ENCODE results near the gene IER5L.
A peak's percentile ranks its signal among the peaks of the same experiment; 100 is the strongest.
"Not testable (repeated sequence)": the region's sequence is repeated elsewhere in the genome, so short reads cannot be mapped to it uniquely, and the experiment has no call there.

Gene IER5L

DNA sequence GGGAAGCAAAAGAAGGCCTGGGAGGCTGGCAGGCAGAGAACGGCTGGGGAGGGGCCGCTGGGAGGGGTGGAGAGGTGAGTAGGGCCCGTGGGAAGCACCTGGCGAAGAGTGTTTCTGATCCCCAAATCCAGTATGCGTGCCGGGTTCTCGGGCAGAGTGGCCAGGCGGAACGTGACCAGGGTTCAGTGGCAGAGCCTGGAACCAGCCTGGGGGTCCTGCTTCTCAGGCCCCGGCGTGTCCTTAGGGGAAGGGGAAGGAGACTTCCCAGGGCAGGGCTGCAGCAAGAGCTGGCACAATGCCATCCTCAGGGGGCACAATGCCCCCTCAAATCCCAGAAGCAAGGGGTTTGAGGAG, 25.5 kb upstream of the IER5L start:
- DNase-seq (ENCODE audit: low read depth in 2 of 2), result no peak

- DNase-seq (ENCODE audit: low read depth in 2 of 2), result peak; percentile 86 to 88
Measured at GRCh38 chr9:129202613-129203555, 24.8 kb upstream of the IER5L start.

- no peak for DNase-seq (ENCODE audit: low read depth in 2 of 2)
Measured at GRCh38 chr9:129201866-129202265, 23.8 kb upstream of the IER5L start.

DNA sequence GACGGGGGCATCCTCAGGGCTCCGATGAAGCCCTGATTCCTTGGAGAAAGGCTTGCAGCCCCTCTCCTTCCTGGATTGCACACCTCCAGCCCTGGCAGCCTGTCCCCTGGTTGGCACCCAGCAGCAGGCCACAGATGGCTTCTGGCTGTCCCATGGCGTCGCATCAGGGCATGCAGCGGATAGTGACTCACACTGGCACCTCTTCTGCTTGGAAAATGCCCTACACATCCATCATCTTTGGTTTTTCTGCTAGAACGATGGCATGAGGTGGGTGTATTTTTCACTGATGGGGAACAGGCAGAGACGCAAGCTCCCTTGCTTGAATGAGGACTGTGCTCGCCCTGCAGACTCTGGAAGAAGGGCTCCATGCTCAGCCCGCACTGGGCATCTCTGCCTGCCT, 23.2 kb upstream of the IER5L start:
- no peak for DNase-seq (ENCODE audit: low read depth in 2 of 2)

GRCh38 chr9:129200255-129200654, 22.2 kb upstream of the IER5L start:
- no peak for DNase-seq (ENCODE audit: low read depth in 2 of 2)

- no peak for DNase-seq (ENCODE audit: low read depth in 2 of 2)
Measured at GRCh38 chr9:129199044-129199435, 21.0 kb upstream of the IER5L start.

DNA sequence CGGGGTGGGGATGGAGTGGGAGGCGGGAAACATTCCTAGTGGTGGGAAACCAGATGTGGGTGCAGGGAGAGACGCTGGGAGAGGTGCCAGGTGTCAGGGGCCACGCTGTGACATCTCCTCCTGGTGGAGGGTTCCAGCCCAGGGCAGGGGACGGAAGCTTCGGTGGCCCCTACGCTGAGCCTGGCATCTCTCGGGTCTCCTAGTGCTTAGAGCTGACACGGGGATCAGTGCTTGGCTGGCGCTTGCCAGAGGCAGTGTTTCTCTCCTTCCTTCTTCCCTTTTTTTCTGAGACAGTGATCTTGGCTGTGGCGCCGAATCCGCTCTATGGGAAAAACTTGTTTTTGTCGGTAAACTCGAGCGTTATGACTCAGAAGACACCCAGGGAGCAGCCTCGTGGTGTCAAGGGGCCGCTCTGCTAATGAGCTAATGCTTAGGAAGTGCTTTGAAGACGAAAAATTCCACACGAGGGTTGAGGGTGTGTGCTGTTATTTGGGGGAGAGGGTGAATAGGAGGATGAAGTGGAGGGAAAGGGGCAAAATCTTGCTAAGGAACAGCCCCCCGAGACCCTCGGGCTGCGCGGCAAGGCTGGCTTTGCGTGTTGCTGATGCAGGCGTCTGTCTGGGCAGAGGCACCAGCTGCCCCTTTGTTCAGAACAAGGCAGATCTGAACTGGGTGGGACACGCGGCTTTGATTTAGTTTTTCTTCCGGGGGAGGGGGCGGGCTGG, 20.4 kb upstream of the IER5L start:
- no peak for DNase-seq (ENCODE audit: low read depth in 2 of 2)

DNA sequence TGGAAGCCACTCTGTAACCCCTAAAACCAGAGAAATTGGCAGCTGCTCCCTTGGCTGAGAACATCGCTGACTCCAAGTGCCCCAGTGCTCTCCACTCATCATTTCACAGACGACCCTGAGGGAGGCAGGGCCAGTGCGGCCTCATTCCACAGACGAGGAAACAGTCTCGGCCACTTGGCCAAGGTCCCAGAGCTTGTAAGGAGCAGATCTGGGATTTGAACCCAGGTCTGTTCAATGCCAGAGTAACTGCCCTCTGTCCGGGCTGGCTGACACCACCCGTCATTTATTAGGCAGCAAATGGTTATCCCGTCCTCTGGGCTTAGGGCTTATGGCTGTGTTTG, 19.9 kb upstream of the IER5L start:
- no peak for DNase-seq (ENCODE audit: low read depth in 2 of 2)

- DNase-seq (ENCODE audit: low read depth in 2 of 2), result not testable (repeated sequence)
Measured at GRCh38 chr9:129197045-129197444, 19.0 kb upstream of the IER5L start.

DNA sequence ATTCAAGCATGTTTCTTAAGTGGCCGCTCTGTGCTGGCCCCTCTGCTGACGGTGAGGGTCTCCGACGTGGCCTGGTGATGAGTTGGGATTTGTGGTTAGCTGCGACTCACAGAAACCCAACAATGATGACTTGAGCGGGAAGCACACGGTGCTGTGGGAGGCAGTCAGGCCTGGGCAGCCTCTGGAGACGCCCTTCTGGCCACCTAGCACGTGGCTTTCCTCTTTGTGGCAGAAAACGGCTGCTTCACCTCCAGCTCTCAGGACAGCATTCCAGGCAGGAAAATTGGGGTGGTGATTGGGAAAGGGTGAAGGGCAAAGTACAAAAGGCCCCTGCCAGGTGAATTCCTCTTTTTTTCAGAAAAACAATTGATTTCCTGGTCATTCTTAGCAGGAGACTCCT, 17.5 kb upstream of the IER5L start:
- no peak for DNase-seq (ENCODE audit: low read depth in 2 of 2)

DNA sequence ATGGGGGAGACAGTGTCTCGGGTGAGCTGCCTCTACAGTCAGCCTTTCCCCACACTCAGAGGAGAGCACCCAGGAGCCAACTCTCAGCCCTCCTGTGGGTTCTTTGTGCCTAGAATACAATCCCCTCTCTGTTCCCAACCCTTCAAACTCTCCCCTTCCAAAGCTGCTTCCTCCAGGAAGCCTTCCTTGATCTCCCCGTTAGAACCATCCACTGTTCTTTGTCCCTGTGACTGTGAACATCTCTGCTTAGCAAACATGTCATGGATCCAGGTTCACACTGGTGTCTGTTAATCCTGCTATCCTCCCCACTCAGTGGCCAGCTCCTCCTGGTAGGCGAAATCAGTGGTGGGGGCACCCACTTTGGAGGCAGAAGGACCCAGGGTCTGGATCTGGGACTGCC, 16.2 kb upstream of the IER5L start:
- DNase-seq (ENCODE audit: low read depth in 2 of 2), result no peak

DNA sequence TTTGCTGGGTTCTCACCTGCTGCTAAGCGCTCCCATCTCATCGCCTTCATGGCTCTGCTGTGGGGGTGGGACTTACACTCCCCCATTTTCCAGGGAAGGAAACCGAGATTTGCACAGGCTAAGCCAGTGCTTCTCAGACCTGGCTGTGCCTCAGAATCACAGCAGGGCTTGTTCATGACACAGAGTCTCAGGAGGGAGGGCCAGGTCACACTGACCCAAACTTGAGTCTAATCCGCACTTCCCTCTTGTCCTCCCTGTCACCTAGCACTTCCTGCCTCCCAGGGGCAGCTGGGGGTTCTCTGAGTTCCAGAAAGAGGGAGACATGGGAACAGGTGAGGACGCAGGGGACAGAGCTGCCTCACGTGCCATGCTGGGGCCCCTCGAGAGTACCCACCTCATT, 15.6 kb upstream of the IER5L start:
- DNase-seq (ENCODE audit: low read depth in 2 of 2), result no peak

GRCh38 chr9:129191234-129191633, 13.2 kb upstream of the IER5L start:
- no peak for DNase-seq (ENCODE audit: low read depth in 2 of 2)

GRCh38 chr9:129189971-129190370, 11.9 kb upstream of the IER5L start:
- not testable (repeated sequence) for DNase-seq (ENCODE audit: low read depth in 2 of 2)

DNA sequence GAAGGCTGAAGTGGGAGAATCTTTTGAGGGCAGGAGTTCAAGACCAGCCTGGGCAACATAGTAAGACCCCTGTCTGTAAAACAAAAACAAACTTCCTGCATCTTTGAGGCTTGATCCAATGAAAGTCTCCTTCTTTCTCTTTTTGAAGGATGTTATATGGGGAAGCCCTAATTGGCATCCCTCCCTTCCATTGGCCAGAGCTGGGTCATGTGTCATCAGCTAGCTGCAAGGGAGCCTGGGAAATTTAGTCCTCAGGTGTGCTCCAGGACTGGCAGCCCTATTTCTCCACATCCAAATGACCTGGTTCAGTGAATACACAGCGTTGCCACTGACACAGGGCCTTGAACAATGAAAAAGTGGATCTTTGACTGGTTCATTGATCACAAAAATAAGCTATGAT, 9.0 kb upstream of the IER5L start:
- no peak for DNase-seq (ENCODE audit: low read depth in 2 of 2)

- no peak for DNase-seq (ENCODE audit: low read depth in 2 of 2)
Measured at GRCh38 chr9:129185991-129186390, 7.9 kb upstream of the IER5L start.

DNA sequence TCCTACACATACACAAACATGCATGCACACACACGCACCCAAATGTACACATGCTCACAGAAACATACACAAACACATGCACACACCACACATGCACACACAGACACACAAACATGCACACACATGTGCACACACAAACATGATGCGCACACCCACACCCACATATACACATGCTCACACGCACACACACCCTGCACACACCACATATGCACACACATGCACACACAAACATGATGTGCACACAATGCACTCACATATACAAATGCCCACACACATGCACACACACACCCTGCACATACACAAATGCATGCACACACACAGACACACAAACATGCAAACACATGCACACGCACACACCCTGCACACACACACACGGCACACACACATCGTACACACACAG, 7.3 kb upstream of the IER5L start:
- no peak for DNase-seq (ENCODE audit: low read depth in 2 of 2)

- no peak for DNase-seq (ENCODE audit: low read depth in 2 of 2)
Measured at GRCh38 chr9:129184596-129185122, 6.6 kb upstream of the IER5L start.

GRCh38 chr9:129184219-129184524, 6.1 kb upstream of the IER5L start:
- DNase-seq (ENCODE audit: low read depth in 2 of 2), result no peak

DNA sequence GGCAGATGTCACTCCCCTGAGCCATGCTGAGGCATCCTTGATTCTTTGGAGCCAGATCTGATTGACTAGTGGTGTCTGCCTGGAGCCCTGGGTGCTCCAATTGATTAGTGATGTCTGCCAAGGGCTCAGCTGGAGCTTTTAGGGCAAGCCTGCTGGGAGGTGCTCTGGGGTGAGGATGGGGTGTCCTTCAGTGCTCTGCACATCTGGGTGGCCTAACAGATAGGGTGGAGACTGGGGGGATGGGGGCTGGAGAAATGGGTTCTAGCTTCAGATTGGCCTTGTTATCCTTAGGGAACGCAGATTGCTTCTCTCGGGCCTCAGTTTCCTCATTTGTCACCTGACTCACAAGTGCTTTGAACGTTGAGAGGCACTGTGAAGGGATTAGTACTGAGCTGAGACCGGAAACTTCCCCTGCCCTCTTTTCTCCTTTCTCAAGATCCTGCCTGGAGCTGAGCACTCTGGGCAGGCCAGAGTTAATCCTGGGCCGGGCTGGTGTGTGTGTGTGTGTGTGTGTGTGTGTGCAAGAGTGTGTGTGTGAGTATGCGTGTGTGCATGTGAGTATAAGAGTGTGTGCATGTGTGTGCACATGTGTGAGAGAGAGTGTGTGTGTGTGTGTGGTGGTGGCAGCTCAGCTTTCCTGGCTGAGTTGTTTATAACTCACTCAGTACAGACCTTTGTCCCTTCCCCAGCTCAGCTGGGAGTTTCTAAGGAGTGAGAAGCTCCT, 5.6 kb upstream of the IER5L start:
- no peak for DNase-seq (ENCODE audit: low read depth in 2 of 2)

DNA sequence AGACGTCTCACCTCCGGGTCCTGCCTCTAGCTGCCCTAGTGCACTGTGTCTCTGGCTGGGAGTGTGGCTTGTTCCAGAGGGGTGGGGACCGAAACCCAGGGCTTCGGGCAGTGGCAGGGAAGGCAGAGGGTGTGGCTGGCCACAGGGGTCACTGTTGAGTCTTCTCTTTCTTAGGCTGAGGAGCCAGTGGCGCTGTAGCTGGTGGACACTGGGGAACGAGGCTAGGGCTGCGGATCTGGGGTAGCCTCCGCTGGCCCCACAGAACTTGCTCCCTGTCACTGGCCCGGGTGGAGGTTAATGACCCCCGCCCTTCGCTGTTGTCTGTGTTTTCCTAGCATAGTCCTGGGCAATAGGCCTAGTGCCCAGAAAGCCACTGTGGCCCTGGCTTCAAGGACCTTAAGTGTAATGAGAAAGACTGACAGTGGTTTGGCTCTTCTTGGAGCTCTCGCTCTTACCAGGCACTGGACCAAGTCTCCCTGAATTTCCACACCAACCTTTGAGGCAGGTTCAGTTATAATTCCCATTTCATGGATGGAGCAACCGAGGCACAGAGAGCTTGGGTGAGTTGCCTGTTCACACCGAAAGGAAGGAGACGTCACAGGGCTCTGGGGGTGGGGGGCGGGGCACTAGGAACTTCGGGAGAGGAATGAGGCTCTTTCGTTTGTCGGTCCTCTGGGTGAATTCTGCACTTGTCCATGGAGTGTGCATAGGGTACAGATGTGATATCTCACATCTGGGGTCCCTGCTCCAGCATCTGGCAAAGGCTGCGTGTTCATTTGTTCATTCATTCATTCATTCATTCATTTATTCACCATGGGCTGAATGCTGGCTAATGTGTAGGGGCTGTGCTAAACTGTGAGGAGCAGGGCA, 4.8 kb upstream of the IER5L start:
- DNase-seq (ENCODE audit: low read depth in 2 of 2), result no peak

DNA sequence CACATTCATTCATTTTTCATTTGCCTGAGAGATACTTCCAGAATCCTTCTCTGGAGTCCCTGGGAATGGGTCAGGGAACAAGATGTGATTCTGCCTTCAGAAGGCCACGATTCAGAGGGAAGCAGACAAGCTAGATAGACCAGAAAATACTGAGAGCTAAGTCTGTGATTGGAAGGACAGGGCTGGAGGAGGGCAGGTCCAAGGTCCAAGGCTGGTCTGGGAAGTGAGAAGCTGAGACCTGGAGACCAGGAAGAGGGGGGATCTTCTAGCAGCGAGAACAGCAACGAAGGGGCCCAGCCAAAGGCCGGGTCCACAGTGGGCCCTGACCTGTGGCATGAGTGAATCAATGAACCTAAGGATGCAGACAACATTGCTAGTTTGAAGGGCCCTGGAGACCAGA, 4.1 kb upstream of the IER5L start:
- DNase-seq (ENCODE audit: low read depth in 2 of 2), result no peak
